Neural progenitor cell (in vitro differentiated cells): ENCODE results near the gene PADI2. TPM values are rescaled to one million over a fixed set of nuclear protein-coding genes. Genes with fewer than 3 reads are reported as not detected.

Experiments
- DNase-seq: peaks from one replicate; pipeline ENCODE4 v3.0.0-alpha.2; 2016; ENCODE audit warnings: low spot score
- H2AFZ ChIP-seq: fragments of 200-600 bp; sonication (generic); replicated peaks from 2 replicates; pipeline ENCODE4 v1.6.1; 2016; ENCODE audit warnings: antibody characterized with exemption
- H3F3A ChIP-seq: fragments of 200-600 bp; sonication (generic); 2 replicates; pipeline ENCODE4 v1.6.1; 2016; ENCODE audit warnings: antibody characterized with exemption, low read depth
- H3K27ac ChIP-seq: fragments of 200-600 bp; sonication (generic); 2 replicates; pipeline ENCODE4 v1.5.1; 2016; ENCODE audit warnings: mild to moderate bottlenecking
- H3K27me3 ChIP-seq: fragments of 200-600 bp; sonication (generic); 2 replicates; pipeline ENCODE4 v1.6.1; 2016; ENCODE audit warnings: mild to moderate bottlenecking, moderate library complexity
- H3K36me3 ChIP-seq: fragments of 200-600 bp; sonication (generic); 2 replicates; pipeline ENCODE4 v1.5.1; 2016
- H3K4me1 ChIP-seq: fragments of 200-600 bp; sonication (generic); 2 replicates; pipeline ENCODE4 v1.6.1; 2016; ENCODE audit warnings: mixed run types
- H3K4me2 ChIP-seq: fragments of 200-600 bp; sonication (generic); 2 replicates; pipeline ENCODE4 v1.6.1; 2016
- H3K4me3 ChIP-seq: fragments of 200-600 bp; sonication (generic); 2 replicates; pipeline ENCODE4 v1.5.1; 2016
- H3K79me2 ChIP-seq: fragments of 200-600 bp; sonication (generic); 2 replicates; pipeline ENCODE4 v1.6.1; 2016; ENCODE audit warnings: low read depth
- H3K9ac ChIP-seq: fragments of 200-600 bp; sonication (generic); 2 replicates; pipeline ENCODE4 v1.6.1; 2016
- H3K9me3 ChIP-seq: fragments of 200-600 bp; sonication (generic); 2 replicates; pipeline ENCODE4 v1.5.1; 2016; ENCODE audit warnings: low read depth
- H4K20me1 ChIP-seq: fragments of 200-600 bp; sonication (generic); 2 replicates; pipeline ENCODE4 v1.6.1; 2016; ENCODE audit warnings: low read depth
- H3K27ac Mint-ChIP-seq: 3 replicates; pipeline ENCODE4 v1.8.0; 2021; ENCODE audit warnings: mixed read lengths
- H3K27me3 Mint-ChIP-seq: 2 replicates; pipeline ENCODE4 v1.8.0; 2022; ENCODE audit warnings: low read depth, mild to moderate bottlenecking, inconsistent platforms, moderate library complexity, mixed read lengths; ENCODE audit not compliant: insufficient read depth
- H3K36me3 Mint-ChIP-seq: 3 replicates; pipeline ENCODE4 v1.8.0; 2021; ENCODE audit warnings: mixed read lengths
- H3K4me1 Mint-ChIP-seq: 3 replicates; pipeline ENCODE4 v1.8.0; 2021; ENCODE audit warnings: mixed read lengths
- H3K4me3 Mint-ChIP-seq: 3 replicates; pipeline ENCODE4 v1.8.0; 2021; ENCODE audit warnings: mild to moderate bottlenecking, moderate library complexity, mixed read lengths
- H3K9me3 Mint-ChIP-seq: 3 replicates; pipeline ENCODE4 v1.8.0; 2020; ENCODE audit warnings: mixed read lengths
- CTCF ChIP-seq: fragments of 200-600 bp; sonication (generic); IDR thresholded peaks from 2 replicates; pipeline ENCODE4 v1.5.1; 2017; ENCODE audit warnings: antibody characterized with exemption, mild to moderate bottlenecking
- EZH2 ChIP-seq: fragments of 200-600 bp; sonication (generic); IDR thresholded peaks from 2 replicates; pipeline ENCODE4 v1.6.1; 2017; ENCODE audit warnings: antibody characterized with exemption, mild to moderate bottlenecking, moderate library complexity
- EZH2phosphoT487 ChIP-seq: fragments of 200-600 bp; sonication (generic); IDR thresholded peaks from 2 replicates; pipeline ENCODE4 v1.6.1; 2017; ENCODE audit warnings: antibody characterized with exemption
- total RNA-seq: library from RNA; depleted of rRNA; stranded (reverse); fragments of >200 nt; gene quantifications from 2 replicates; pipeline ENCODE4 v1.2.3, GENCODE V29; 2015; ENCODE audit warnings: low replicate concordance

PADI2 gene
- total RNA-seq, 1 donor from 2014 or later = 0.77 TPM

- H3K36me3 ChIP-seq = no peaks in the 10 kb centered on the region
- H3K9me3 Mint-ChIP-seq = no peaks in the 10 kb centered on the region
- no peaks in the 10 kb centered on the region for H3K4me1 ChIP-seq
- H3K4me2 ChIP-seq = no peak overlapping the region
- no peaks in the 10 kb centered on the region for H3K36me3 Mint-ChIP-seq
- H3K4me3 ChIP-seq = no peak overlapping the region
- TF ChIP-seq EZH2phosphoT487 = no peak
- TF ChIP-seq EZH2 = no peak
- no peak for TF ChIP-seq CTCF
- H3K4me3 Mint-ChIP-seq = no peak overlapping the region
- H3K79me2 ChIP-seq = no peaks in the 10 kb centered on the region
- no peak overlapping the region for H3K9ac ChIP-seq
- H3K27ac Mint-ChIP-seq = no peak overlapping the region
- no peak overlapping the region for H3K27ac ChIP-seq
- DNase-seq = no peak
- no peaks in the 10 kb centered on the region for H3K4me1 Mint-ChIP-seq
- no peaks in the 10 kb centered on the region for H4K20me1 ChIP-seq
- H3K27me3 ChIP-seq = no peaks in the 10 kb centered on the region
- H3F3A ChIP-seq = no peaks in the 10 kb centered on the region
- no peaks in the 10 kb centered on the region for H3K9me3 ChIP-seq
- peaks cover 7% of the 10 kb centered on the region for H3K27me3 Mint-ChIP-seq
- H2AFZ ChIP-seq = no peak overlapping the region
These were observed 49.1 kb downstream of the PADI2 start for GRCh38 chr1:17070163-17070525.

GRCh38 chr1:17069452-17070162 is 49.6 kb downstream of the PADI2 start:
- Mint-ChIP-seq H3K27ac (no peak overlapping the region), H3K27me3 (peaks cover 7% of the 10 kb centered on the region), H3K9me3 (peaks cover 3% of the 10 kb centered on the region), H3K4me3 (no peak overlapping the region), H3K4me1 (no peaks in the 10 kb centered on the region), H3K36me3 (no peaks in the 10 kb centered on the region)
- no peak for DNase-seq
- TF ChIP-seq CTCF = no peak
- TF ChIP-seq EZH2 = no peak
- TF ChIP-seq EZH2phosphoT487 = no peak
- no peak overlapping the region for H3K4me3 ChIP-seq
- no peak overlapping the region for H3K9ac ChIP-seq
- no peaks in the 10 kb centered on the region for H3K36me3 ChIP-seq
- H3K79me2 ChIP-seq = no peaks in the 10 kb centered on the region
- no peaks in the 10 kb centered on the region for H4K20me1 ChIP-seq
- no peaks in the 10 kb centered on the region for H3F3A ChIP-seq
- no peak overlapping the region for H3K4me2 ChIP-seq
- no peaks in the 10 kb centered on the region for H3K4me1 ChIP-seq
- no peaks in the 10 kb centered on the region for H3K27me3 ChIP-seq
- no peak overlapping the region for H2AFZ ChIP-seq
- no peak overlapping the region for H3K27ac ChIP-seq
- H3K9me3 ChIP-seq = no peaks in the 10 kb centered on the region

- no peaks in the 10 kb centered on the region for H3K79me2 ChIP-seq
- no peaks in the 10 kb centered on the region for H3K9me3 ChIP-seq
- no peaks in the 10 kb centered on the region for H3K36me3 ChIP-seq
- no peak overlapping the region for H3K4me2 ChIP-seq
- TF ChIP-seq CTCF (no peak), EZH2phosphoT487 (no peak)
- no peak overlapping the region for H3K9ac ChIP-seq
- H3F3A ChIP-seq = no peaks in the 10 kb centered on the region
- Mint-ChIP-seq H3K27ac (no peak overlapping the region), H3K4me3 (no peak overlapping the region), H3K36me3 (no peaks in the 10 kb centered on the region), H3K4me1 (no peaks in the 10 kb centered on the region), H3K9me3 (peaks cover 9% of the 10 kb centered on the region), H3K27me3 (peaks cover 7% of the 10 kb centered on the region)
- no peak overlapping the region for H3K27ac ChIP-seq
- H3K4me3 ChIP-seq = no peak overlapping the region
- no peak overlapping the region for H2AFZ ChIP-seq
- H3K27me3 ChIP-seq = no peaks in the 10 kb centered on the region
- DNase-seq = no peak
- no peaks in the 10 kb centered on the region for H4K20me1 ChIP-seq
- no peaks in the 10 kb centered on the region for H3K4me1 ChIP-seq
These were observed 50.5 kb downstream of the PADI2 start for GRCh38 chr1:17068789-17069188.
